Measurements from ENCODE around the gene EYA4. TPM values are rescaled to one million over a fixed set of nuclear protein-coding genes. Genes with fewer than 3 reads are reported as not detected.
"Not testable (repeated sequence)": the region's sequence is repeated elsewhere in the genome, so short reads cannot be mapped to it uniquely, and the experiment has no call there.

EYA4 gene
- polyA plus RNA-seq, 1 donor, result 23.4 TPM

DNA sequence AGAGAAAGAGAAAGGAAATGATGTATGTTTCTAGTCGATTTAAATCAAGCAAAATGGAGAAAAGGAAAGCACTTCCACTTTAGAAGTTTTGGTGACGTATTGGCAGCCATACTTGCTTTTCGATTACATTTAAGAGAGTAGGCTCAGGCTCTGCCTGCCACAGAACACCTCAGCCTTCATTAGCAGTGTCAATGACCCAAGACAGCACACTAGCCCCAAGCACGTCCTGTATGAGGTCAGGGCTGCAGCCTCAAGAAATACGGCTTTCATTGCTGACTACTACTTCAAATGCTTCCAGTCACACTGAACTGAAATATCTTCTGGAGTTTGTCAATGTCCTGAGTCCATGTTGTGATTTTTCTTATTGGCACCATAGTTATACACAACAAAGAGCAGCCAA lies 285.3 kb downstream of the EYA4 start:
- DNase-seq (ENCODE audit: low read depth), result no peak

DNA sequence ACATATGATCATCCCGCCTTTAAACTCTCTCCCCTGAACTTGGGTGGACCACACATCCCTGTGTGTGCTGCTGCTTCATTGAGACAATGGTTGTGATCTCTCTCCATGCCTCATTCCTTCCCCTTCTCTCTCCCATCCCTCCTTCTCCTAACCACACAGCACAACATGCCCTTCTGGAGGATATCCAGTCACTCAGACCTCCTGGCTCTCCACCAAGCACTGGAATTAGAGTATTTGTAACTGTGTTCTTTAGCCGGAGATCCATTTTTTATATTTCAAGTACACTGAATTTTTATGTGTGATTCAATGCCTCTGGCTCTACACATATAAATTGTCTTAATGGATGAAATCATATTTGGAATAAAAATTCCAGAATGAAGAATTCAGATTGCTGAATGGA lies 287.4 kb downstream of the EYA4 start:
- no peak for DNase-seq (ENCODE audit: low read depth)

- no peak for DNase-seq (ENCODE audit: low read depth)
Observed at GRCh38 chr6:133532908-133533307, 291.8 kb downstream of the EYA4 start.

DNA sequence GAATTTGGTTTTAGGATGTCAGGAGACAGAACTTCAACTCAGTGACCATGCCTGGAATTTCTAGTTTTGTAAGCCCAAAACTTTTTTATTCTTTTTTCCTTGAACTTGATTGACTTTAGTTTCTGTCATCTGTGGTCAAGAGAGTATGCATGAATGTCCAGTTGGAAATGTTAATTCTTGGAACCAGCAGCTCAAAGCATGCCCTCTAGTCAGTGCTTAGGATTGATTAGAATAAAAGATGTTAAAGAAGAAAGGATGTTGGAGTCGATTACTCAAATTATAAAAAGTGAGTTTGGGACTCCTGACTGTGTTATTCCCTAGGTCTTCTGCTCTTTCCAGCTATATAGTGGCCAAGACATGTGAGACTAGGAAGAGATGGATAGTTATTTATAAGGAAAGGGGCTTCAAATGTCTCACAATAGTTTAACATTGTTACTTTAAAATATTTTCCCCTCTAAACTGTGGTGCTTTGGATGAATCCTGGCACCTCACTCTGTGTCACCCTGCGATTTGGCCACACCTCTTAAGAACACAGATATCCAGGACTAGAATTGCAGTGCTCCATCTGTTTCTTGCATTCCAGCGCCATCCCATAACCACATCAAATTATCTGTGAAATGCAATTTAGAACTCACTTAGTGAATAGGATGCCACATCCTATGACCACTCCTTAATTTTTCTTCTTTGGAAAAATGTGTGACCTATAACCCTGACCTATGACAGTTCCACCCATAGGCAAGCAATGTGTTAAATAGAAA lies 298.5 kb downstream of the EYA4 start:
- no peak for DNase-seq (ENCODE audit: low read depth)

DNA sequence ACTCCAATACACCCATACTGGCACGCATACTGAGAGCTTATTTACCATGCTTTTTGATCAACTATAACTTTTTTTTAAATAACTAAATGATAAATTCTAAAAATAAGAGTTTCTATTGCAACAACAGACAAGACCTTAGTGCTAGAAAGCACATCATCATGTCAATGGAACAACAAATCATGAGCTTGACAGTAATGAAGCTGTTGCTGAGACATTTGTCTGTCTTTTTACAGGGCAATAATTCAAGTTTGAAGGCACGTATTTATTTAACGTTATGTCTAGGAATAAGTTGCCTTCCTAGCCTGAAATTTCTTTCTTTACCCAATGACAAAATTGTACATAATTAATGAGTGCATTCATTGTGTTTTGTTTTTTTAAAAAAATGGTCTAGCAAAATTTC lies 299.2 kb downstream of the EYA4 start:
- DNase-seq (ENCODE audit: low read depth), result no peak

GRCh38 chr6:133541040-133541439 lies 299.9 kb downstream of the EYA4 start:
- no peak for DNase-seq (ENCODE audit: low read depth)

DNA sequence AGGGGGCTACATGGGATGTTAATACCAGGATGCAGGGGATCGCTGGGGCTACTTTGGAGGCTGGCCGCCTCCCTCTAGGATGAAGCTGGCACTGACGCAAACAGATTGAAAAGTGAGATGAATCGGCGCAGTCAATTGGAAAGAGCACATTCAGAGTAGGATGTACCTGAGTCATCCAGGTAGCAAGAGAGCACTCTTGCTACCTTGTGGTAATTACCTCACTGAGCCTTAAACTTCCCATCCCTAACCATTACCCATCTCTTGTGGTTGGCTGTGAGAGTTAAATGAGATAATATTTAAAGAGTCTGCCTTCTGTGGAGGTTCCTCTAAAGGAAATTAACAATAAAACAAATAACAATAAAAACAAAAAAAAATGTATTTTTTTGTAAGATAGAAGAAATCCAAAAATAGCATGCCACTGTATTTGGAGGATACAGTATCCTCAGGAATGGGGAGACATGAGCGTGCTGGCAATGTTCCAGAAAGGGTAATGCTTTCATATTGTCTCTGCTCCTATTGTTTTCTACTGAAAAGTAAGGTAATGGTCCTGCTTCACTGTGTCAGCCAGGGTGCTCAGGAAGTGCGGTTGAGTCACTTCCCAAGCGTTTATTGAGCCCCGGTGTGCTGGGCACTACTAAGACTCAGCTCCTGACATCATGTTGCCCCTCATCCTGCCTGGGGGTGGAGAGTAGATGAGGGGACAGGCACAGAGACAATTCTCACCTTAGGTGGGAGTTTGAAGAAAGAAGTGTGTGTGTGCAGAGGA lies 301.1 kb downstream of the EYA4 start:
- DNase-seq (ENCODE audit: low read depth), result no peak

GRCh38 chr6:133544419-133544818 lies 303.3 kb downstream of the EYA4 start:
- no peak for DNase-seq (ENCODE audit: low read depth)

- no peak for DNase-seq (ENCODE audit: low read depth)
Observed at GRCh38 chr6:133546098-133546497, 304.9 kb downstream of the EYA4 start.

- no peak for DNase-seq (ENCODE audit: low read depth)
Observed at GRCh38 chr6:133547136-133547535, 306.0 kb downstream of the EYA4 start.

- no peak for DNase-seq (ENCODE audit: low read depth)
Observed at GRCh38 chr6:133548423-133549159, 307.4 kb downstream of the EYA4 start.

GRCh38 chr6:133549371-133549801 lies 308.2 kb downstream of the EYA4 start:
- no peak for DNase-seq (ENCODE audit: low read depth)

DNA sequence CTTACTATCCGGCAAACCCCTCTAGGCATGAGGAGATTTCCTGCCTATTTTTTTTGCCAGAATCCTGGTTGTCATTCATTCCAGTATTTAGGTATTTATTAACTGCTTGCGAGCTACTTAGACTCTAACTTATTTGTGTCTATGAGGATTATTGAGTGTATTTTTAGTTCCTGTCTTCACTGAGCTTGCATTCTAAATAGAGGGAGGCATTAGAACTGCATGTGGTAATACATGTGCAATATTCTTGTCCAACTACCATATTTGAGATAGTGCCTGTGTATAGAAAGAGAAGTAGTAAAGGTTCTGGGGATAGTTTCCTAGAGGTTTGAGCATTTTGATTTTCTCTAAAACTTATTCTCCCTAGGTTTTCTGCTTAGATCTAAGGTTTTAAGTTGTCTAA lies 308.9 kb downstream of the EYA4 start:
- DNase-seq (ENCODE audit: low read depth), result no peak

DNA sequence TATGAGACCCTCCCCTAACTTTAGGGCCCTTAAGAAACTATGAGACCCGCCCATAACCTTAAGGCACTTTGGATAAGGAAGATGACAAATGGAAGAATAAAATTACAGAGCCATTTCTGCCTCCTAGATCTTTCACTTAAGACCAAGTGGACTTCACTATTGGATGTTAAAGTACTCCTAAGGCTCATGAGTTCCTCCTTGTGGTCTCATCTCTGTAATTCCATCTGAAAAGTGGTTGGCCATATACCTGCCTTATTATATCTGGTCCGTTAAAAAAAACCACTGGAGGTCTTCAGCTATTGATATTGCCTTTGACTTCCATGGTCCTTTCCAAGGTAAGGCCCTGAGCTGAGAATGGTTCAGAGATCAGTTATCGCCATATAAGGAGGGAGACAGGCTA lies 310.3 kb downstream of the EYA4 start:
- DNase-seq (ENCODE audit: low read depth), result no peak

DNA sequence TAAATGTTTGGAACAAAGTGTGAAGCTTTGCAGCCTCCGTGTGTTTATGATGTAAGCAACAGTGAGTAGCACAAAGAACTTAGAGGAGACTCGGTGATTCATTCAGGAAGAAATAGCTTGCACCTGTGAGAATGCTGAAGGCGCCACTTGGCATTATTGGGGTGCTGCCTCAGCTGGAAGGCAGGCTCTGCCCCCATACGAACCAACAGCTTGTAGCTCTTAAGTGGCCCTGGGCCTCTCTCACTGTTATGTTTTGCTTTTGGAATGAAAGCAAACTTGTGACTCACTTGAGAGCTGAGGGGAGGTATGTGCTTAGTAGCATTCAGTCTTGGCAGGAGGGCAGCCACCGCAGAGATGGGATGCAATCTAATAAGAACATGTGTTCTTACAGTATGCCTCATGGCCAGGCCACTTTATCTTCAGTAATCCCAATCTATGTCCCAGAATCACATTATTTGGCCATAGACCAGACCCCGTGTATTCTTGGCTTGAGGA lies 310.7 kb downstream of the EYA4 start:
- peak; percentile 11 for DNase-seq (ENCODE audit: low read depth)

GRCh38 chr6:133553652-133554051 lies 312.5 kb downstream of the EYA4 start:
- peak; percentile 48 for DNase-seq (ENCODE audit: low read depth)

DNA sequence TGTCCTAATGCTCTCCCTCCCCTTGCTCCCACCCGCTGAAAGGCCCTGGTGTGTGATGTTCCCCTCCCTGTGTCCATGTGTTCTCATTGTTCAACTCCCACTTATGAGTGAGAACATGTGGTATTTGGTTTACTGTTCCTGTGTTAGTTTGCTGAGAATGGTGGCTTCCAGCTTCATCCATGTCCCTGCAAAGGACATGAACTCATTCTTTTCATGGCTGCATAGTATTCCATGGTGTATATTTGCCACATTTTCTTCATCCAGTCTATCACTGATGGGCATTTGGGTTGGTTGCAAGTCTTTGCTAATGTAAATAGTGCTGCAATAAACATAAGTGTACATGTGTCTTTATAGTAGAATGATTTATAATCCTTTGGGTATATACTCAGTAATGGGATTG lies 313.0 kb downstream of the EYA4 start:
- not testable (repeated sequence) for DNase-seq (ENCODE audit: low read depth)

GRCh38 chr6:133555685-133556084 lies 314.5 kb downstream of the EYA4 start:
- DNase-seq (ENCODE audit: low read depth), result no peak

DNA sequence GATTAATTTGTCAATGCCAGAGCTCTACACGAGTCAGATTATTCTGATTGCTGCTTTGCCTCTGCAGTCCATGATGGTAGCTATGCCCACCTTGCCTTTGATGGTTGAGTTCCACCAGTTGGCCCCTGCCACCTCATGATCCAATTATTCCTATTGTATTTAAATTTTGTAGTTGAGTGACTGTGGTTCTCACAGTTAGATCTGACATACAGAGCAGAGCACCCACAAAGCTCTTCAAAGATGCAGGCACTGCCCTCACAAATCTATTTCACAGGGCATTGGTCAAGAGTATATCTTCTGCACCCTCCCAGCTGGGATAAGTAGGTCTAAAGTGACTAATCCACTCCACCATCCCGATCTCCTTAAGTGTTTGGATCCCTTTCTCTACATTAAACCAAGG lies 318.8 kb downstream of the EYA4 start:
- no peak for DNase-seq (ENCODE audit: low read depth)

- no peak for DNase-seq (ENCODE audit: low read depth)
Observed at GRCh38 chr6:133567636-133568035, 326.5 kb downstream of the EYA4 start.

DNA sequence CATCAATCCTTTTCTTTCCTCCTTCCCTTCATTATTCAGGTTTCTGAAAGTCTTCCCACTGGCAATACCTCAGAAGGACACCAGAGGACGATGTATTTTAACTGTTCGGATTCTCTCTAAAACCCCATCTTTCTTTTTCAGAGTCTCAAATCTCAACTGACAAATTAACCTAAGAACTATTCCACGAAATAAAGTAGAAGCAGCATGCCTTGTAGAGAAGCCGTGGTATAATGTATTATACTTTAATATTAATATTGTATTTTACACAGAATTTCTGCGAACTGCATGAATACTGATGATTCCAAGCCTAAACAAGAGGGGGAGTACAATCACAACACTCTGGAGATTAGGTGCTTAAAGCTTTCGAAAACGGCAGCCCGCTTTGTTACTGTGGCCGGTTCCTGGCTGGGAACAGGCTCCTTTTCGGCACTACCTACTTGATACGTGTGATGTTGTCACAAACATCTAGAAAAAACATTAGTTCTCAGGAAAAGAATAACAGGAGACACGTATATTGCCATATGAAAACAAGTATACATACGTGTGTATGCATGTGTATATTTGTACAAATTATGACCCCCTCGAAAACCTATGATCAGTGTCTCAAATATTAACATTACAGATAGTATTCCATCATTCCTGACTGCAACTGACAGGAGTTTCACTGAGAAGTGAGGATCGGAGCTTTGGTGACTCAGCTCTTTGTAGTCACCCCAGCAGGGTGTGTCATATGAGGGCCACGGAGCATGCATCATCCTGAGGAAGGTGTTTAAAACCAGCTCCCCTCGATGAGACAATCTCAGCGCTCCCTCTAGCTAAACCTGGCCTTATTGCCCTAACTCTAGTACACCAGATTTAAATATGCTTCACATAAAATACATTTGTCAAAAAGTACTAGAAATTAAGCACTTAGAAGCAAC lies 328.1 kb downstream of the EYA4 start:
- DNase-seq (ENCODE audit: low read depth), result peak; percentile 60
